OCI-LY7 (cell line): ENCODE results near the gene LRP5. TPM values are rescaled to one million over a fixed set of nuclear protein-coding genes. Genes with fewer than 3 reads are reported as not detected.

Experiments
- BruUV-seq: library from RNA; stranded (reverse); fragments of 400-500 nt; replicated peaks from 2 replicates; lab custom pipeline; 2021; lab: Mats Ljungman, UMichigan
- CTCF ChIA-PET: fragments of 300-600 bp; sonication (Branson Sonifier 250); formaldehyde crosslinking; loops from one replicate; lab custom pipeline; 2022; ENCODE audit warnings: antibody characterized with exemption; ENCODE audit not compliant: unreplicated experiment; lab: Charles Lee
- POLR2A ChIA-PET: fragments of 300-600 bp; sonication (Branson Sonifier 250); formaldehyde crosslinking; loops from one replicate; lab custom pipeline; 2022; ENCODE audit warnings: antibody characterized with exemption; lab: Charles Lee
- DNase-seq: peaks from one replicate; pipeline ENCODE4 v3.0.0-alpha.2; 2015; ENCODE audit warnings: low spot score
- H2AFZ ChIP-seq: fragments of 200-600 bp; sonication (generic), shearing (Covaris generic); 2 replicates; pipeline ENCODE4 v1.6.1; 2014; ENCODE audit warnings: mild to moderate bottlenecking, antibody characterized with exemption, low read length, moderate library complexity
- H3K27ac ChIP-seq: fragments of 200-600 bp; sonication (generic); 2 replicates; pipeline ENCODE4 v1.5.1; 2014; ENCODE audit warnings: mixed run types, low read depth, mild to moderate bottlenecking, moderate library complexity, low read length, inconsistent platforms; ENCODE audit not compliant: poor library complexity, severe bottlenecking
- H3K36me3 ChIP-seq: fragments of 200-600 bp; sonication (generic); 2 replicates; pipeline ENCODE4 v1.6.1; 2014; ENCODE audit warnings: mild to moderate bottlenecking, antibody characterized with exemption, low read length, moderate library complexity, mixed read lengths; ENCODE audit not compliant: insufficient read depth
- H3K4me1 ChIP-seq: fragments of 200-600 bp; sonication (generic); 2 replicates; pipeline ENCODE4 v1.5.1; 2014; ENCODE audit warnings: mild to moderate bottlenecking, low read length; ENCODE audit not compliant: insufficient read depth, poor library complexity, severe bottlenecking
- H3K4me2 ChIP-seq: fragments of 200-600 bp; sonication (generic); 2 replicates; pipeline ENCODE4 v1.6.1; 2014; ENCODE audit warnings: mild to moderate bottlenecking, low read length
- H3K4me3 ChIP-seq: fragments of 200-600 bp; sonication (generic); 2 replicates; pipeline ENCODE4 v1.5.1; 2014; ENCODE audit warnings: mild to moderate bottlenecking, low read depth, low read length; ENCODE audit not compliant: poor library complexity, severe bottlenecking
- H3K79me2 ChIP-seq: fragments of 200-600 bp; sonication (generic); 2 replicates; pipeline ENCODE4 v1.6.1; 2016; ENCODE audit warnings: low read depth, mild to moderate bottlenecking, low read length, moderate library complexity, mixed read lengths; ENCODE audit not compliant: insufficient read depth
- H3K9me2 ChIP-seq: fragments of 200-600 bp; sonication (generic); 2 replicates; pipeline ENCODE4 v1.6.1; 2016; ENCODE audit warnings: mild to moderate bottlenecking, low read length, mixed read lengths; ENCODE audit not compliant: insufficient read depth
- H3K9me3 ChIP-seq: fragments of 200-600 bp; sonication (generic); 2 replicates; pipeline ENCODE4 v1.6.1; 2014; ENCODE audit warnings: mild to moderate bottlenecking, mixed run types, low read length, mixed read lengths
- H4K20me1 ChIP-seq: fragments of 200-600 bp; sonication (generic); 2 replicates; pipeline ENCODE4 v1.6.1; 2014; ENCODE audit warnings: mild to moderate bottlenecking, antibody characterized with exemption, low read length, moderate library complexity, mixed read lengths; ENCODE audit not compliant: insufficient read depth
- EZH2phosphoT487 ChIP-seq: fragments of 200-600 bp; sonication (generic); IDR thresholded peaks from 2 replicates; pipeline ENCODE4 v1.6.1; 2018; ENCODE audit warnings: low read depth, borderline replicate concordance, mild to moderate bottlenecking, mixed run types, antibody characterized with exemption, low read length, moderate library complexity, mixed read lengths
- intact Hi-C: fragments of 100-400 bp; cut with micrococcal nuclease; formaldehyde crosslinking; loops from one replicate; pipeline ENCODE4 v1.10.0; 2022; ENCODE audit not compliant: unreplicated experiment
- total RNA-seq, 2 experiments: library from RNA; depleted of rRNA in 1 of 2; stranded (reverse); fragments of >200 nt in 1 of 2; shearing (Covaris generic) in 1 of 2; gene quantifications; 2 replicates each; pipeline ENCODE4 v1.2.3, GENCODE V29; 2014 to 2022
- TF ChIP-seq, protein P1 (sequence below): fragments of 200-600 bp; sonication (generic); conservative IDR thresholded peaks from 2 replicates; pipeline ENCODE4 v1.5.1; 2014; ENCODE audit warnings: mild to moderate bottlenecking, antibody characterized with exemption, low read length, moderate library complexity, mixed read lengths

The LRP5 gene
- total RNA-seq, 2 experiments from 2014 or later: 0.60 TPM; not detected in 1

DNA sequence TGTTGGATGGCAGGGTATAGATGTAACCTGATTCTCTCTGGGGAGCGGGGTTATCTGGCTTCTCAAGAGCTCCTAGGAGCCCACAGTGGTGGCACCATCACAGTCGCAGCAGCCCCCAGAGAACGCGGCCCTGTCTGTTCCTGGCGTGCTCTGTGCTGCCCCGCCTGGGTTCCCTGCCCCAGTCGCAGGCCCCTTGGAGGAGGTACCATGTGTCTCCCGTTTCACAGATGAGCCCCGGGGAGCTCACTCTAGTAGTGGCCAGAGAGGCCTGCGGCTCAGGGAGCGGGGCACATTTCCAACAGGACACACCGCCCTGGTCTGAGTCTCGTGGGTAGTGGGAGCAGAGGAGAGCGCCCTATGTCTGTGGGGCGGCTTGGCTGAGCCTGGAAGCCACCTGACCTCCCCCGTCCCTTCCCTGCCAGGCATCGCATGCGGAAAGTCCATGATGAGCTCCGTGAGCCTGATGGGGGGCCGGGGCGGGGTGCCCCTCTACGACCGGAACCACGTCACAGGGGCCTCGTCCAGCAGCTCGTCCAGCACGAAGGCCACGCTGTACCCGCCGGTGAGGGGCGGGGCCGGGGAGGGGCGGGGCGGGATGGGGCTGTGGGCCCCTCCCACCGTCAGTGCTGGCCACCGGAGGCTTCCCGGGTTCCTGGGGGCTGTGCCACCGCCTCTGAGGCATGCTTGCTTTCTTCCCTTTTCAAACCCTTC lies 127.1 kb downstream of the LRP5 start:
- Histone ChIP-seq H2AFZ (no peak overlapping the region), H3K9me2 (no peaks in the 10 kb centered on the region), H3K79me2 (no peaks in the 10 kb centered on the region), H3K9me3 (no peaks in the 10 kb centered on the region), H3K27ac (no peak overlapping the region), H3K36me3 (no peaks in the 10 kb centered on the region), H3K4me3 (no peak overlapping the region), H4K20me1 (no peaks in the 10 kb centered on the region), H3K4me1 (peaks cover 29% of the 10 kb centered on the region), H3K4me2 (no peak overlapping the region)
- no TSS peak for BruUV-seq
- intact Hi-C loops: no loop called here
- DNase-seq: no peak
- CTCF ChIA-PET: no interaction called here
- TF ChIP-seq, protein P1, sequence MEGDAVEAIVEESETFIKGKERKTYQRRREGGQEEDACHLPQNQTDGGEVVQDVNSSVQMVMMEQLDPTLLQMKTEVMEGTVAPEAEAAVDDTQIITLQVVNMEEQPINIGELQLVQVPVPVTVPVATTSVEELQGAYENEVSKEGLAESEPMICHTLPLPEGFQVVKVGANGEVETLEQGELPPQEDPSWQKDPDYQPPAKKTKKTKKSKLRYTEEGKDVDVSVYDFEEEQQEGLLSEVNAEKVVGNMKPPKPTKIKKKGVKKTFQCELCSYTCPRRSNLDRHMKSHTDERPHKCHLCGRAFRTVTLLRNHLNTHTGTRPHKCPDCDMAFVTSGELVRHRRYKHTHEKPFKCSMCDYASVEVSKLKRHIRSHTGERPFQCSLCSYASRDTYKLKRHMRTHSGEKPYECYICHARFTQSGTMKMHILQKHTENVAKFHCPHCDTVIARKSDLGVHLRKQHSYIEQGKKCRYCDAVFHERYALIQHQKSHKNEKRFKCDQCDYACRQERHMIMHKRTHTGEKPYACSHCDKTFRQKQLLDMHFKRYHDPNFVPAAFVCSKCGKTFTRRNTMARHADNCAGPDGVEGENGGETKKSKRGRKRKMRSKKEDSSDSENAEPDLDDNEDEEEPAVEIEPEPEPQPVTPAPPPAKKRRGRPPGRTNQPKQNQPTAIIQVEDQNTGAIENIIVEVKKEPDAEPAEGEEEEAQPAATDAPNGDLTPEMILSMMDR: no peak
- no peak for TF ChIP-seq EZH2phosphoT487
- POLR2A ChIA-PET: no interaction called here

DNA sequence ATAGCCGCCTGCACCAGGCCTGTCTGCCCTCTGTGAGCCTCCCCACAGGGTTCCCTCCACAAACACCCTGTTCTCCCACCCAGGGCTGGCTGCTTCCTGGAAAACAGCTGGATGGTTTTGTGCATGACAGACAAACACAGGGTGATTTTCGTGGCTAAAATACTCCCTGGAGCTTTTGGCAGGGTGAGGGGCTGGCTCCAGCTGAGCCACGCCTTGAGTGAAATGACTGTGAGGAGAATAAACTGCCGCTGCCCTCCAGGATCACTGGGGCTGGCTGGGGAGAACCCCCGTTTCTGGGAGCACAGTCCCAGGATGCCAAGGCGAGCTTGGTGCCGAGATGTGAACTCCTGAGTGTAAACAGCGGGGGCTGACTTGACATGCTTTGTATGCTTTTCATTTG lies 127.8 kb downstream of the LRP5 start:
- Histone ChIP-seq H3K79me2 (no peaks in the 10 kb centered on the region), H3K4me2 (peak overlapping the region; percentile 36; the same call in 1 of the 2 replicates), H2AFZ (peak overlapping the region; percentile 60; the same call in 1 of the 2 replicates), H3K4me1 (peaks cover 29% of the 10 kb centered on the region), H3K36me3 (no peaks in the 10 kb centered on the region), H3K4me3 (no peak overlapping the region), H3K27ac (no peak overlapping the region), H3K9me2 (no peaks in the 10 kb centered on the region), H4K20me1 (no peaks in the 10 kb centered on the region), H3K9me3 (no peaks in the 10 kb centered on the region)
- no peak for TF ChIP-seq EZH2phosphoT487
- TF ChIP-seq, protein P1: no peak
- BruUV-seq: no TSS peak
- CTCF ChIA-PET: no interaction called here
- POLR2A ChIA-PET: no interaction called here
- intact Hi-C loops: no loop called here
- no peak for DNase-seq
